GF-D8 (cell line): ENCODE measurements around the gene RXRG.
"Not testable (repeated sequence)": the region's sequence is repeated elsewhere in the genome, so short reads cannot be mapped to it uniquely, and the experiment has no call there.

Source experiments
- DNase-seq: peaks from one replicate; lab custom pipeline; 2025; lab: John Stamatoyannopoulos, UW

The RXRG gene

GRCh38 chr1:165444897-165445370 is at the start of gene RXRG:
Gene RXRG (minus strand): TSS chr1:165445126. CDS start chr1:165444893, 233 bp downstream.
- no peak for DNase-seq

GRCh38 chr1:165492845-165493373 is 48.0 kb upstream of the RXRG start:
- DNase-seq, result no peak

GRCh38 chr1:165490175-165490574 is 45.2 kb upstream of the RXRG start:
- DNase-seq, result no peak

GRCh38 chr1:165487921-165488320 is 43.0 kb upstream of the RXRG start:
- DNase-seq, result no peak

GRCh38 chr1:165486663-165487062 is 41.7 kb upstream of the RXRG start:
- no peak for DNase-seq

GRCh38 chr1:165485716-165486115 is 40.8 kb upstream of the RXRG start:
- no peak for DNase-seq

- no peak for DNase-seq
Measured at GRCh38 chr1:165484532-165484931, 39.6 kb upstream of the RXRG start.

- DNase-seq, result no peak
Measured at GRCh38 chr1:165483412-165483811, 38.5 kb upstream of the RXRG start.

- DNase-seq, result no peak
Measured at GRCh38 chr1:165481820-165482532, 37.0 kb upstream of the RXRG start.

GRCh38 chr1:165476776-165477175 is 31.9 kb upstream of the RXRG start:
- DNase-seq, result no peak

GRCh38 chr1:165474196-165474595 is 29.3 kb upstream of the RXRG start:
- DNase-seq, result no peak

- DNase-seq, result no peak
Measured at GRCh38 chr1:165473081-165473480, 28.2 kb upstream of the RXRG start.

GRCh38 chr1:165468726-165469249 is 23.9 kb upstream of the RXRG start:
- no peak for DNase-seq

GRCh38 chr1:165468253-165468652 is 23.3 kb upstream of the RXRG start:
- DNase-seq, result no peak

GRCh38 chr1:165467706-165468105 is 22.8 kb upstream of the RXRG start:
- no peak for DNase-seq

GRCh38 chr1:165463978-165464377 is 19.1 kb upstream of the RXRG start:
- no peak for DNase-seq

GRCh38 chr1:165459683-165460082 is 14.8 kb upstream of the RXRG start:
- DNase-seq, result not testable (repeated sequence)

- DNase-seq, result no peak
Measured at GRCh38 chr1:165456861-165457260, 11.9 kb upstream of the RXRG start.

GRCh38 chr1:165456114-165456513 is 11.2 kb upstream of the RXRG start:
- no peak for DNase-seq

- no peak for DNase-seq
Measured at GRCh38 chr1:165455111-165455510, 10.2 kb upstream of the RXRG start.

- no peak for DNase-seq
Measured at GRCh38 chr1:165454091-165454610, 9.2 kb upstream of the RXRG start.

- no peak for DNase-seq
Measured at GRCh38 chr1:165452336-165453130, 7.6 kb upstream of the RXRG start.

- DNase-seq, result no peak
Measured at GRCh38 chr1:165451691-165452090, 6.8 kb upstream of the RXRG start.
